Suppressor macrophage treated with lipopolysaccharide for 1 hour (primary cell): Measurements from ENCODE around the gene KCNQ1.

ENCODE experiments used
- DNase-seq, 3 donors: peaks; one replicate each; pipeline ENCODE4 v3.0.0-alpha.2; 2020 to 2022

The KCNQ1 gene

DNA sequence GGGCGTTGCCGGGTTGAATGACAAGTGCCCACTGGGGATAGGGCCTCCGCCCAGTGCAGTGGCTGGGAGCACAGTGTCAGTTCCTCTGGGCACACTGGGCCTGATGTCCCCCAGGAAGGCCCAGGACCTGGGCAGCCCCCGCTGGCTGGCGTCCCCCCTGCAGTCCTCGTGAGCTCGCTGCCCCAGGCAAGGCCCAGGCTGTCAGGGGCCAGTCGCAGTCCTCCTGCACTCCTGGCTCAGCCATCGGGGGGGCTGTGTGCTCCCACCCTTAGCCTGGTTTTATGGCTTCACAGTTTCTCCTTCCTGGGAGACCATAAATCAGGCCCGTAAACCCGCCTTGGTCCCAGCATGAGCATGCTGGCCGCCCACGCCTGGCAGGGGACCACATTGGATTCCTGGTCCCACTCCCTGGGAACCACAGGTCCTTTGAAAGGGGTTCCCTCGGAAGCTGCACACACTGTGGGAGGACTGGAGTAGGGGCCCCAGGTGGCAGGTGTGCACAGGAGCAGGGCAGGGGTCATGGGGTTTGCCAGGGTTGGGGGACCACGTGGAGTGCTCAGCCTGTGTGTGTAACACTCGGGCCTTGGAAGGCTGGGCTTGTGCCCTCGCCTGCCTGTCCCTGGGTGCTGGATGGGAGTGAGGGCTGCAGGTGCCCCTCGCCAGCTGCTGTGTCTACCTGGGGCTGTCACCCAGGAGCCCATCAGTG, 141.4 kb downstream of the KCNQ1 start:
- no peak for DNase-seq

DNA sequence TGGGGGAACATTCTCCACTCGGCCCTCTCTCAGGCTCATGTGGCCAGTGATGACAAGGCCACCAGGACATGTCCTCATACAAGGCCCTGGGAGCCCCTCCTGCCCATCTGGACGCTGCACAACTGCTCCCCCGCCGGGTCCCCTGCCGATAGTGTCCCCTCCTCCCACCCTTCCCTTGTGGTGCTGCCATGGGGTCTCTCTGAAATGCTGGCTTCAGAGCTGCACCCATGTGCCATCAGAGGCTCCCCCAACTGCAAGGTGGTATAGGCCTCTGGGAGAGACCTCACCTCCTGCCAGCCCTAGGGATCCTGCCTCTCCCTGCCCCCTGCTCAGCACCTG, 142.0 kb downstream of the KCNQ1 start:
- no peak for DNase-seq

DNA sequence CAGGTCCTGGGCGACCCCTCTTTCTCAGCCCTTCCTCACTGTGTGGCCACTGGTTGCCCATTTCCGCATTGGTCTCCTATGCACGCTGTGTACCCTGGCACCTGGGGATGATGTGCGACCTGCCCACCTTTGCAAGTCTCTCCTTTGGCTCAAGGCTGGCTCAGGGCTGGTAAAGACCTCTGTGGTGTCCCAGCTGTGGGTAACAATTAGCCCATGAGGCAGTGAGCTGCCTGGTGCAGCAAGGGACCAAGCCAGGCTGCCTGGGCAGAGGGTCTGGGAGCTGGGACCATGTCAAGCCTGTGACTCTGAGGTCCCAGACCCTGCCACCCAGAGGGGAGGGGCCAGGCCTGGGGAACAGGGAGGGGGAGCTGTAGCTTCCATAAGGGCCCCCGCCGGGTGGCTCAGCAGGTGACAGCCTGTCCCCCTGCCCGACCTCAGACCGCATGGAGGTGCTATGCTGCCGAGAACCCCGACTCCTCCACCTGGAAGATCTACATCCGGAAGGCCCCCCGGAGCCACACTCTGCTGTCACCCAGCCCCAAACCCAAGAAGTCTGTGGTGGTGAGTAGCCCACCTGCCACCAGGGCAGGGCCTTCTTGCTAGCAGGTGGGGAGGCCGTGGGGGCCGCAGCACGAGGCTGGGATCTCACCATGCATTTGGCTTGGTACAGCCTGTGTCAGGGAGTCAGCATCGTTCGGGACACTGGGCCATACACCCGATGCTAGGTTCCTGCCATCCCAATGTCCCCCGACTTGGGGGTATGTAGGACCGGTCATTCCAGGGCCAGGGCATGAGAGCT, 142.5 kb downstream of the KCNQ1 start:
- DNase-seq: no peak

DNA sequence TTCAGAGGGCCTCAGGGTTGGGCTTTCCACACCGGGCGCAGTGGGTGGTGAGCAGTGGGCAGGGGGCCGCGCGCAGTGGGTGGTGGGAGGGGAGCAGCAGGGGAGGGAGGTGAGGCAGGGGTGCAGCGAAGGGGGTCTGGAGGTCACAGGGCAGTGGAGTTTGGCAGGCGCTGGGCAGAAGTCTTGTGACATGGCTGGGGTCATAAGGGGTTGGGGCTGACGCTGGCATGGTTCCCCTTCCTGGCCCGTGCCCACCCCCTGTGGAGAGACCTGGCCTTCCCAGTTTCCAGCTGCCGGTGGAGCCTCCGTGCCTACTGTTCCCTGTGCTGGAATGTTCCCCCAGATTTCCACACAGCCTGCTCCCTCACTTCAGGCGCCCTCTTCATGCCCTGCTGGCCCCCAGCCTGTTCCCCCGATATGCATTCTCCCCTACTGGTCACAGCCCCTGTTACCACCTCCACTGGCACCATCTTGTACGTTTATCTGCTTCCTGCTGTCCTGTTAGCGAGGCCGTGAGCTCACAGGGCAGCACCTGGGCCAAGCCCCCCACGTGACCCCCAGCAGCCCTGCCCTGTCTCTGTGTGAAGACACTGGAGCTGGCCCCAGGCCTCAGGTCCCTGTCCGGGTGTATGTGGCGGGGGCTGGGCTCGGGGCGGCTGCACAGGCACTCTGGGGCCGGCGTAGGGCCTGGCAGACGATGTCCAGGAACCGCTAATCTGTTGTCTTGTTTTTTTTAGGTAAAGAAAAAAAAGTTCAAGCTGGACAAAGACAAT, 143.4 kb downstream of the KCNQ1 start:
- no peak for DNase-seq

DNA sequence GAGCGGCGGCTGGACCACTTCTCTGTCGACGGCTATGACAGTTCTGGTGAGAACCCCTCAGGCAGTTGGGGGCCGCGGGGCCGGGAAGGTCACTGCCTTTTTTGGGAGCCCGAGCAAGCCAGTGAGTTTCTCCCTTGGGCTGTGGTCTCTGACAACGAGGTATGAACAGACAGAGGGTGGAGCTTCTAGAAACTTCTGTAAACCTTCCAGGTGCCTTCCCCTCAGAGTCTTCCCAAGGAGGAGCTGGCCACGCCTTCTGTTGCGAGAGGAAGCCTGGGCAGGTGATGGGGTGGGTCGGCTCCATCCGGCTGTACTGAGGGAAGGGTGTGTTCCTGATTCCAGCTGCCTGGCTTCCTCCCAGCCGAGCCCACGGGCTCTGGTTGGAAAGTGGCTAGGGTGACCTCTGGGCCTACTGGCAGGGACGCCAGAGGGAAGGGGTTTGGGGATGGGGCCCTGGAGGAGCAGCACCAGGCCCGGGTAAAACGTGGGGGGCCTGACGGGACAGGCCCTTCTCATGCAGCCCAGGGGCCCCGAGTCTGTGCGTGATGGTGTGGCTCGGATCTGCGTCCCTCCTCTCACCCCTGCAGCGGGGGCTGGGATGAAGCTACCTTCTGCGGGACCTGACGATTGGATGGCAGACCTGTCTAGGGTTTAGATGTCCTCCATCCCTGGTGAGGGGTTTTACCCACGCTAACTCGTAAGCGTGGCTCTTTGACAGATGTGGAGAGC, 144.2 kb downstream of the KCNQ1 start:
- DNase-seq: no peak

DNA sequence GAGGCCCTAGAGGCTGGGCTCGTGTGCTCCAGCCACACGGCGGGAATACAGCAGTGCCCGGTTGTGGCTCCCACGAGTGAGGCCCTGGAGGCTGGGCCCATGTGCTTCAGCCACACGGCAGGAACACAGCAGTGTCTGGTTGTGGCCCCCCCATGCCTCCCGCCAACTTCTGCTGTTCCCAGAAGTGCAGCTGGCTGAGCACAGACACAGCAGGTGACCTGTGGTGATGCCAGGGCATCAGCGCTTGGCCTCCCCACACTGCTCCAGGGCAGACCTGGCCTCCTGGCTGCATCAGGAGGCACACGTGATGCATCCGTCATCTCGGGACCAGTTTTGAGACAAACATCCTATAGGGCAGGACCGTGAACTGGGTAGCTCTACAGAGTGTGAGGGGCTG, 144.7 kb downstream of the KCNQ1 start:
- no peak for DNase-seq

DNA sequence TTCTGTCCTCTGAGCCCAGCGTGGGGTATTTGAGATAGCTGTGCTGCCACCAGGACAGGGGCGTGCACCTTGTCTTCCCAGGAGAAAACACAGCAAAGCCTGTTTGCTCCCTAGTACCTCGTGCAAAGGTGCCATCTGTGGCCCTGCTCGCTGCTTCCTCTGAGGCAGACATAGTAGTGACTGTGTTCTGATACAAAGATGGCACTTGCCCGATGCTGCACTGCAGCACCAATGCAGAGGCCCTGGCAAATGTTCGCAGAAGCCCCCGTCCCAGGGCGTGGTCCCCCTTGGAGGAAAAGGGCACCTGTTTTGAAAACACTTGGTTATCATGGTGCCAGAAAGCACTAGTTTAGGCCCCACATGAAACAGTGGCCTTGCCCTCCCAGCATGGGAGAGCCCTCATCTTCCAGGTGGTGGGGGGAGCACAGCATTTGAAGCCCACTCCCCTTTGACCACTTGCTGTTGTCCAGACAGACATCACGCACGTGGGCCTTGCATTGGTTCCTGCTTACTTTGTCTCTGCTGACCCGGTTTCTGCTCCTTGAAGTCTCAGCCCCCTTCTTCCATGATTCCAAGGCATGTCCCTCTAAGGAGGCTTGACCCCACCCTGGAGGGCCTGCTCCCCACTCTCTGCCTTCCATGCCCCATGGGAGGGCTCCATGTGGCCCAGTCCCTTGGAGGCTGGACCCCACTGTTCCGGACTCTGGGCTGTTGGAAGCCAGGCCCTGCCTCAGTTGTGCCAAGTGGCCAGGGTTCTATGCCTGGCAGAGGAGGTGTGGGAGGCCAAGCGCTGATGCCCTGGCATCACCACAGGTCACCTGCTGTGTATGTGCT, 145.5 kb downstream of the KCNQ1 start:
- DNase-seq: no peak

DNA sequence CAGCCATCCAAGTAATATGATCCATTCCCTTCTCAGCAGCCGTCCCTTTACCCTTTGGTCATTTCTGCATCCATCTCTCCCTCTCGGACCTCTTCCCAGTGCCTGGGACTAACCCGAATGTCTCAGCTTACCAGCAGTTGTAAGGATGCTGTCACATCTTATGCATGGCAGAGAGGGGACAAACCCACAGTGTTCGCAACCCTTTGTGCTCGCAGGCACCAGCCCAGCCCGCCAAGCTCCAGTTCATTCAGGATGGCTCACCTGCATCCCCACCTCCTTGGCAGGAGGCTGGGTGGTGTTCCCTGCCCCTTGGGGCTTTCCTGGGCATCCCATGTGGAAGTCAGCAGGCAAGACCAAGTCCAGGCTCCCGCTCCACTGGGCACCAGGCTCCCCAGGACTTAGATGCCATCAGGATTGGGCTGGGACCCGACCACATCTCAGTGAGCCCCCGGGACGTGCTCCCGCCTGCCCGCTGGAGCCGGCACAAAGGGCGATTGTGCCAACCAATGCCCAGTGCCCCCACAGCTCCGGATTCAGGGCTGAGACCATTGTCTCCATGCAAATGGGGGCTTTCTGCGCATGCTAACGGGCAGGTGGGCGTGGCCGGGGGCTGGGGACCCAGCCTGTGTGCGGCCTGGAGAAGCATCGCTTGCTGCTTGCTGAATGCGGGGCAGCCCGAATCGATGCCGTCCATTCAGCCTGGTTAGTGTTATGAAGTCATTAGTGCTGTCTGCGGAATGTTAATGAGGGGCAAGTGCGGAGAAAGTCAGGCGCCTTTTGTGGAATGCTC, 146.4 kb downstream of the KCNQ1 start:
- DNase-seq: no peak

DNA sequence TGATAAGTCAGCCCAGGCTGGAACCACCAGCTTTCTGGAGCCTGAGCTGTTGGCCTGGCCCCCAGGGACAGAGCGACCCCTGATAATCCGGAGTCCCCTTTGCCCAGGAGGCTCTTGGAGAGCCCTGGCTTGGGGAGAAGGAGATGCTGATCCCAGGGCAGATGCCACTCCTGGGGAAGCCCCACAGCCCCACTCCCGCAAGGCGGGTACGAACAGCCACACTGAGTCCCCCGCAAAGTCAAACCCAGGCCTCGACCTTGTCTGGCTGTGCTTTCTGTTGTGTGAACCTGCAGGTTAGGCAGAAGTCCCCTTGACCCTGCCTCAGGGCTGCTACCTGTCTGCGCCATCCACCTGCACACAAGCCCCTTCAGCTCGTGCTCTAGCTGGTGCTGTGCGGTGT, 147.0 kb downstream of the KCNQ1 start:
- DNase-seq: no peak

- no peak for DNase-seq
Observed at GRCh38 chr11:2592559-2593392, 148.0 kb downstream of the KCNQ1 start.

- DNase-seq: no peak
Observed at GRCh38 chr11:2593393-2593950, 148.7 kb downstream of the KCNQ1 start.

DNA sequence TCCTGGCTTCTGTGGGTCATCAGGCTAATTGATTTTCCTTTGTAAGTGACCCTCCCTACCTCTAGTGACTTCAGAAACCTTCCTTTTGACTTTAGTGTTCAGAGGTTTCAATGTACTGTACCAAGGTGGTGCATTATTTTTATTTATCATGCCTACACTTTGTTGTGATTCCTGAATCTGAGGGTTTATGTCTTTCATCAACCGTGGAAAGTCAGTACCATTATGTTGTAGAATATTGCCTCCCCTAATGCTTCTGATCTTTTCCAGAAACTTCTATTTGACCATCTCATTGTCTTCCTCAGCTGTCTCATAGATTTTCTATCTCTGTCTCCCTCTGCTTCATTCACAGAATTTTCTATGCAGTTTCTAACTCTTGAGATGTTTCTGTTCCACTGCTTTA, 149.5 kb downstream of the KCNQ1 start:
- DNase-seq: no peak

DNA sequence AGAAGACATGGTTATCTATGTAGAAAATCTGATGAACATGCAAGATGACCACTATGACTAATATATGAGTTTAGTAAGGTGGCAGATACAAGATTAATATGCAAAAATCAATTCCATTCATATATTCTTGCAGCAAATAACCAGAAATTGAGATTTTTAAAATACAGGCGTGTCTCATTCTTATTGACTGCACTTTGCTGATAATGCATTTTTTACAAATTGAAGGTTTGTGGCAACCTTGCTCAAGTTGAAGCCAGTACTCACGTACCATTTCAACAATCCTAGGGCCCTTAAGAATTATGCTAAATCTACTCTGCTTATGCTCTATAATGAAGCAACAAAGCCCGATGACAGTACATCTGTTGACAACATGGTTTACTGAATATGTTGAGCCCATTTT, 150.4 kb downstream of the KCNQ1 start:
- DNase-seq: no peak

DNA sequence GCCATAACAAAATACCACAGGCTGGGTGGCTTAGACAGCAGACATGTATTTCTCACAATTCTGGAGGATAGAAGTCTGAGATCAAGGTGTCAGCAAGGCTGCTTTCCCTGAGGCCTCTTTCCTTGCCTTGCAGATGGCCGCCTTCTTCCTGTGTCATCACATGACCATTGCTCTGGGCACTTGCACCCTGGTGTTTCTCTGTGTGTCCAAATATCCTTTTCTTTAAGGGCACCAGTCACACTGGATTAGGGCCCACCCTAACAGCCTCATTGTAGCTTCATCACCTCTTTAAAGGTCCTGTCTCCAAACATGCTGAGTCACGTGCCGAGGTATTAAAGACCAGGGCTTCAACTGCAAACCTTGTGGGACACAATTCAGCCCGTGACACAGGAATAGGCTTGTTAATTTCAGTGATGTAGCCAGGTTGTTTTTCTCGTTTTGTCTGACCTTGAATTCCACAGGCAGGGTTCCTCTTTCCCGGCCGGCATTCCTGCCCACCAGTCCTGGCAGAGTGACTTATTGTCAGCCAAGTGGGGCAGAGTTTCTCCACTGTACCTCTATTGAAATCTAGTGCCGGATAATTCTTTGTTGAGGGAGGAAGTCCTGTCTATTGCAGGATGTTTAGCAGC, 154.9 kb downstream of the KCNQ1 start:
- DNase-seq: no peak

DNA sequence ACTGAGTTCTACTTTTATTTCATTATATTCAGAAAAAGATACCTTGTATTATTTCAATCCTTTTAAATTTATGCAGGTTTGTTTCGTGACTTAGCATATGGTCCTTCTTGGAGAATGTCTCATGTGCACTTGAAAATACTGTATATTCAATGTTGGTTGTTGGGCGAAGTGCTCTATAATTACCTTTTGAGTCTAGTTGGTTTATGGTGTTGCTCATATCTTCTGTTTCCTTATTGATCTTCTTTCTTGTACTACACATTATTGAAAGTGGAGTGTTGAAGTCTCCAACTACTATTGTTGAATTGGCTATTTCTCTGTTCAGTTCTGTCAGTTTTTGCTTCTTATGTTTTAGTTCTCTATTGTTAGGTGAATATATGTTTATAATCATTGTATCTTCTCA, 164.5 kb downstream of the KCNQ1 start:
- DNase-seq: no peak

DNA sequence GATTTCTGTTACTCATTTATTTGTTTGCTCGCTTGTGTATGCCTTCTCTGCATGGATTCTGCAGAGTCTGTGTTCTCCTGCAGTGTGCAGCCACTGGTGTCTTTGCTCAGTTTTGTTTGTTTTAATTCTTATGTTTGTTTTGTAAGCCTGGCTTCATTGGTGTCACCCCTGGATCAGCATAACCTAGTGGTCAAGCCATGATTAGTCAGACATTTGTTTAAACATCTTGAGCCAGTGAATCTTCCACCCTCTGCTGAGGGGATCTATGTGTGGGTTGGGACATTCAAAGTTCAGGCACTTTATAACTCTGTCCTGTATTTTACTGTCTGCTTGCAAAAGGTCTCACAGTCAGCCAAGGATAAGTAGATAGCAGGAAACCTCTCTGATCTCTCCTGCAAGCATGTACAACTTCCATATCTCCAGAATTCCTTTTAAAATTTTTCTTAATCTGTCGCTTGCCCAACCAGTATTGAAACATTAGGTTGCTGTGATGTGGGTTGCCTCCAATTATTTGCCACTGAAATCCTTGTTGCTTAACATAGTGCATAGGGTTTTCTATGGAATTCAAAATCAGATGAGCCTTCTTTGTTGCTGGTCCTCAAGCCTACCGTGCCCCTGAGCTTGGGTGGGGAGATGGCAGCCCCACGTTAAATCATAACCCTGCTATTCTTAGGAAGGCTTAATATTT, 168.2 kb downstream of the KCNQ1 start:
- DNase-seq: no peak

- DNase-seq: peak; percentile 7 to 63 (median 20)
Observed at GRCh38 chr11:2621894-2622293, 177.1 kb downstream of the KCNQ1 start.

DNA sequence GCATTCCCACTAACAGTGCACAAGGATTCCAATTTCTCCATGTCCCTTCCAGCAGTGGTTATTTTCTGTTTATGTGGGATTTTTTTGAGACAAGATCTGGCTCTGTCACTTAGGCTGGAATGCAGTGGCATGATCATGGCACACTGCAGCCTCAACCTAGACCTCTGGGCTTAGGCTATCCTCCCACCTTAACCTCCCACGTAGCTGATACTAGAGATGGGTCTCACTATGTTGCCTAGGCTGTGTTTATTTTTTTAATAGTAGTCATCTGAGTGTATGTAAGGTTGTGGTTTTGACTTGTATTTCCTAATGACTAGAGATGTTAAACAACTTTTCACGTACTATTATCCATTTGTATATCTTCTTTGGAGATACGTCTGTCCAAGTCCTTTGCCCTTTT, 180.4 kb downstream of the KCNQ1 start:
- DNase-seq: no peak

DNA sequence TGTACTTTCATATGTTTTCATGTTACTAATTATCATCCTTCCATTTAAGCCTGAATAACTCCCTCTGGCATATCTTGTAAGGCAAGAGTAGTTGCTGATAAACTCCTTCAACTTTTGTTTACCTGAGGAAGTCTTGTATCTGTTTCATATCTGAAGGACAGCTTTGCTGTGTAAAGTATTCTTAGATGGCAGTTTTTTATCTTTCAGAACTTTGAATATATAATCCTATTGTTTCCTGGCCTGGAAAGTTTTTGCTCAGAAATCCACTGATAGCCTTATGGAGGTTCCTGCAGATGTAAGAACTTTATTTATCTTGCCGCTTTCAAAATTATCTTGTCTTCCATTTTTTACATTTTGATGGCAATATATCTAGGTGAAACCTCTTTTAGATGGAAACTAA, 185.9 kb downstream of the KCNQ1 start:
- DNase-seq: no peak
